RCC 7860 (cell line): ENCODE results near the gene NRK.
"Not testable (repeated sequence)": the region's sequence is repeated elsewhere in the genome, so short reads cannot be mapped to it uniquely, and the experiment has no call there.

Source experiments
- DNase-seq: peaks from one replicate; pipeline ENCODE4 v3.0.0-alpha.2; 2015; ENCODE audit warnings: low spot score
- FAIRE-seq: peaks from 2 replicates; lab custom pipeline; 2012; peaks lifted over from hg19 to GRCh38; lab: Jason Lieb, UNC

Gene NRK

DNA sequence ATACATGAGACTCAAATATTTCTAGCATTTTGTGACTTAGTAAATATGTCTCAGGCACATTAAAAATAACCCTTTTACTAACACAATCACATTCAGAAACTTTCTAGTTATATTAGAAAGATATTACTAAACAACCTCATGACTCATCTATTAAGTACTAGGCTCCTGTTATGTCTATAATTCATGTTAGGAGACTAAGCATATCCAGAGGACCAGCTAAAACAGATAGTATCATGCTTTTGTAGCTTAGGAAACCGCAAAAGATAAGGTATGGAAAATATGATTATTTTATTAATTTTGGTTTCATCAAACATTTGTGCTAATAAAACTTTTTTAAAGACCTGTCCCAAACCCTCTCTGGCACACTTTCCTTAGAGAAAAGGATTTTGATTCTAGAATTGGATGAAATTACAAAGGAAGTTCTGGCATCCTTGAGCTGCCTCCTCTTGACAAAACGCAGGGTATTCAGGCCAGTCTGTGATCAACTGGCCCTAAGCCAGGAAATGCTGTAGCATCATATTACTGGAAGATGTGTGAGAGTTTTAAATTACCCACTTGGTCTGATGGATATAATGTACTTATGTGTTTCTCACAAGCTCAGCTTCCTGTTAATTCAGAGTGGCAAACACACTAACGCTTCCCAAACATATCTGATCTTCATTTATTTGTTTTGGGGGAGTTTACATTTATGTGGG, 60.4 kb downstream of the NRK start:
- FAIRE-seq, result no peak
- DNase-seq, result no peak

DNA sequence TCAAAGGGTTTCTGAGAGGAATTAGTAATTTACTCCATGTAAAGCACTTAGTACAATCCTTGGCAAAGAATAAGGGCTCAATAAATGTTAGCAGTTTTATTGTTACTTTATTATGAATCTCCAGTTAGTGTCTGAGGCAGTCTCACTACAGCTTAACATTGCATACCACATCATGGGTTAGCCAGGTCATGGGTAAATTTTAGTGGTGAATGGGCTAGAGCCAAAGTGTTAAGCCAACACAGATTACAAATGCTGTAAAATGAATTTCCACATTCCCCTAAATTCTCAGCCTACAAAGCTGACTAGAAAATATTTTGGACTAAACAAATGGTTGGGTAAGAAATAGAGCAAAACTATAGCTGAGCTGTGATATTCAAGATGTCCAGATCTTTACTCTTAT, 72.4 kb downstream of the NRK start:
- FAIRE-seq (no peak), DNase-seq (no peak)

DNA sequence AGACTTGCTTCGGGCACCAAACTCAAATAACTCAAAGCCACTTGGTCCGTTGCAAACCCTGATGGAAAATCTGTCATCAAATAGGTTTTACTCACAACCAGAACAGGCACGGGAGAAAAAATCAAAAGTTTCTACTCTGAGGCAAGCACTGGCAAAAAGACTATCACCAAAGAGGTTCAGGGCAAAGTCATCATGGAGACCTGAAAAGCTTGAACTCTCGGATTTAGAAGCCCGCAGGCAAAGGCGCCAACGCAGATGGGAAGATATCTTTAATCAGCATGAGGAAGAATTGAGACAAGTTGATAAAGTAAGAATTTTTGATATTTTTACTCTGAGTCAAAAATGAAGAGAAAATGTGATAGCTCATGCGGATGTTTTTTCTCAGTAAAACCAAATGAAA, 87.2 kb downstream of the NRK start:
- FAIRE-seq, result no peak
- DNase-seq, result no peak

DNA sequence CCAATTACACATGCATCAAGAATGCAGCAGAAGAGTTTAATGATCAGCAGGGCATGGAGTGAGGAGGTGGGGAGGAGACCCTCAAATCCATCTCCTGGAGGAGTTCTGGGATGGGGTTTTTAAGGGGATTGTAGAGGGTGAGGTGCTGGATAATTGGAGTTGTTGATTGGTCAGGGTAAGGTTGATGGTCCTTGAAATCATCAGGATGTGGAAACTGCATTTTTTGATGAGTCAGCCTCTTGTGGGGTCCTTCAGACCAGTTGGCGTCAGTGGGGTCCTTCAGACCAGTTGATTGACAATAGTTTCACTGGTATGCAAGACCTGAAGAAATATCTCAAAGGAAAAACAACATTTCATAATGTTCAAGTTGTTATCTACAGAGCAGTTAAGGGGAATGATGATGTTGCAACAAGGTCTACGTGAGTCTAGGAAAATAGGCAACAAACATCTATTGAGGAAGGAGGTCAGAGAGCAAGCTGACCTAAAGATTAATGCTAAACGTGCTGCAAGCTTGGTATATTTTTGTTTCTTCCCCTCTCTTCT, 88.3 kb downstream of the NRK start:
- no peak for DNase-seq
- no peak for FAIRE-seq

DNA sequence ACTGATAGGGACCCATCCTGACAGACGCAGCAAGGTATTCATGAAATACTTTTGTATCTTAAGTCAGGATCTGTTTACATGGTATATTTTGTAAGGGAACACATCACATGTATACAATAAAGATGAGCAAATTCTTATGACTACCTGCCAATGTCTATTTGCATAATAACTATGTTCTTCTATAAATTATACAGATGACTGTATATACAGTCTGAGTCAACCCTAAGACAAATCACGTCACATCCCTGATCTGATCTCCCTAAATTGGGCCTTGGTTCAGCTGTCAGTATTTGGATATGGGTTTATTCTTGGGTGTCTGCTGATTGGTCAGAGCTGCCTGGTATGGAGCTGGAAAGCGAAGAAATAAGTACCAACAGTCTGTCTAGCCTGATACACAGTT, 122.9 kb downstream of the NRK start:
- no peak for FAIRE-seq
- no peak for DNase-seq

DNA sequence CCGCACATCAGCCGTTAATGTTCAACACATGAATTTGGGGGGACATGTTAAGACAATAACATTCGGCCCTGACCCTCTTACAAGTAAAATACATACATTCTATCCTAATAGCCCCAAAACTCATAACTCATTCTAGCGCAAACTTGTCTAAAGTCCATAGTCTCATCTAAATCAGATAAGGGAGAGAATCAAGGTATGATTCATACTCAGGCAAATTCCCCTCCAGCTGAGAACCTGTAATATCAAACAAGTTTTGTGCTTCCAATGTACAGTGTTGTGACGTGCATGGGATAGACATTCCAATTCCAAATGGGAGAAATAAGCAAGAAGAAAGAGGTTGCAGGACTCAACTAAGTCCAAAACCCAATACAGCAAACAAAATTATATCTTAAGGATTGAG, 147.1 kb downstream of the NRK start:
- FAIRE-seq (no peak), DNase-seq (no peak)

DNA sequence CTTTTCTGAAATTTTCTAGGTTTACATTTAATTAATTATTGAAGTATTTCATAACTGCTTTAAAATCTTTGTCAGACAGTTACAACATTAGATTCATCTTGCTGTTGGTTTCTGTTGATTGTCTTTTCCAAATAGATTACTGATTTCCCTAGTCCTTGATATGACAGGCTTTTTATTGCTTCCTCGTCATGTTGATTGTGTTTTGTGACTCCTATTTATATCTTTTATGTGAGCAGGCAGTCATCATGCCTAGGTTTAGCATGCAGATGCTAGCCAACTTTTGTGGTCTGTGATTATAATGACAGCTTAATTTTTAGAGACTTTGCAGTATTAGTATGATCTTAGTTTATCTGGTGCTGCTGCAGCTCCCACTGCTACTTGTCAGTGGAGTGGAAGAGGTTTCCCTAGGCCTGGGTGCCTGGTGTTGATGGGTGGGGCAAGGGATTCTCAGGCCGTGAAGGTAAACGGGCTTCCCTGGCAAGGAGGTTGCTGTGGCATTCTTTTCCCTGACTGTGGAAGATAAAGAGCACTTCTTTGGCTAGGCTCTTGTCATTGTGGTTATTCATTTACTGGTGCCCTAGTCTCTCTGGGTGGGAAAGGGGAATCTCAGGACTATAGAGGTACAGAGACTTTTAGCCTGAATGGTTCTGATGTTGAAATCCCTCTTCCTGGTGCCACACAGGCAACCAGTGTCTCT, 150.5 kb downstream of the NRK start:
- DNase-seq (no peak), FAIRE-seq (no peak)

DNA sequence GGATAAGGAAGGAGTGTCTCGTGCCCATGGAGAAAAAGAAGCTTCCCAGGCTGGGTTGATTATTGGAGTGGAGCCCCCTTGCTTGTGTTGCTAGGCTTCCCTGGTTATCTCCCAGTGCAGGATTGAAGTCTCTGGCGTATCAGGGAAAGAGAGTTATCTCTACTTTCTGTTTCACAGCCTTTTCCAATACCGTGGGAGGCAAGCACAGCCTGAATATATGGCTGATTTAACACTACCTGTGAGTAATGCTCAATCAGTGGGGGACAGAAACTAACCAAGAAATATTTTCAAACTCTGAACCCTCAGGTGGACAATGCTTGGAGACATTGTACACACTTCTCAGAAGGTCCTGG, 151.0 kb downstream of the NRK start:
- FAIRE-seq (no peak), DNase-seq (no peak)

DNA sequence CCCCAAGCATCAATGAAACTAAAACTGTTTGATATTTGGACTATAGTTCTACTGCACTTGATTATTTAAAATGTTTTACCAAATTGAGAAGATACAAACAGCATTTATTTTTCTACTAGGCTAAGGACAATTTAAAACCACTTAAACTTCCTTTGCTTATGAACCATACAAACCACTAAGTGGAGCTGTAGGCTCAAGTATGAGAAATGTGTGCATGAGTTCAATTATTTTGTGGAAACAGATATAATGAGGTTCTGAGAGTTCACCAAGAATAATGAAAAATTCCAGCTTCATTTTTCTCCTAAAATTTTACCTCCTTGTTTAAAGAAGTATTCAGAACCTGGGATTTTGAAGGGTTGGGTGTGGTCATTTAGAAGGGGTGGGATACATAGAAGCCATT, 153.0 kb downstream of the NRK start:
- DNase-seq (no peak), FAIRE-seq (no peak)

DNA sequence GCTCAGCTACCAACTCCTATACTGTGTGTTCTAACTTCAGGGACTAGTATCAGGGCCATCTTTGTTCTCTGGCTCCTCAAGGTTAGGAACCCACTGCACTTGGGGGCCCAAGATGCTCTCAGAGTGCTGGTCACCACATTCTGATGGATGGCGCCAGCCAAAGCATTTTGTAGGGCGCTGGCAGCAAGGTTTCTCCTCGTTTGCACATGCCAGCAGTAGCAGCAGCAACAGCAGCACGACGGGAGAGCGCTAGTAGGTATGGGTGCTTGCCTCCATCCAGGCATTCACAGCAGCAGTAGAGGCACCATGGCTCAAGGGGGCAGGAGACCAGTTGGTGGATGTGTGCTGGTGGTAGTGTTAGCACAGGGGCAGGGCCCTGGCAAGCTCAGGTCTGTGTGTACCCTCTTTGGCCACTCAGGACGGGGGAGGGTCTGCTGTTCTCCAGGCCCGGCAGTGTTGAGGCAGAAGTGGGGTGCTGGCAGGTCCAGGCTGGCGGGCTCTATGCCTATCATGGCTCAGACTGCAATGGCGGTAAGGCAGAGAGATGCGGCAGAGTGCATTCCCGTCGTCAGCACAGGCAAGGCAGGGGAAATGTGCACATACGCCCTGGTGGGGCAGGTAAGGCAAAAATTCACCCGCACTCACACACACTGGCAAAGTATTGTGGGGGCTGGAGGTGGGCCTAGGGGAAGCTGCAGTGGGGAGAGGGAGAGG, 159.6 kb downstream of the NRK start:
- DNase-seq, result no peak
- no peak for FAIRE-seq

DNA sequence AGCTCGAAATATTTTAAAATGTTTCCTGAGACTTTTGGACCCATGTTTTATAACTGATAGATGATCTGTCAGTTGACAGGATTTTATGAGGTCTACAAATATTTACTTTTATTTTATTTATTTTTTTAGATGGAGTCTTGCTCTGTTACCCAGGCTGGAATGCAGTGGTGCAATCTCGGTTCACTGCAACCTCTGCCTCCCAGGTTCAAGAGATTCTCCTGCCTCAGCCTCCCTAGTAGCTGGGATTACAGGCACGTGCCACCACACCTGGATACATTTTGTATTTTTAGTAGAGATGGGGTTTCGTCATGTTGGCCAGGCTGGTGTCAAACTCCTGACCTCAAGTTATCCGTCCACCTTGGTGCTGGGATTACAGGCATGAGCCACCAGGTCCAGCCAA, 166.1 kb downstream of the NRK start:
- DNase-seq, FAIRE-seq: not testable (repeated sequence)

DNA sequence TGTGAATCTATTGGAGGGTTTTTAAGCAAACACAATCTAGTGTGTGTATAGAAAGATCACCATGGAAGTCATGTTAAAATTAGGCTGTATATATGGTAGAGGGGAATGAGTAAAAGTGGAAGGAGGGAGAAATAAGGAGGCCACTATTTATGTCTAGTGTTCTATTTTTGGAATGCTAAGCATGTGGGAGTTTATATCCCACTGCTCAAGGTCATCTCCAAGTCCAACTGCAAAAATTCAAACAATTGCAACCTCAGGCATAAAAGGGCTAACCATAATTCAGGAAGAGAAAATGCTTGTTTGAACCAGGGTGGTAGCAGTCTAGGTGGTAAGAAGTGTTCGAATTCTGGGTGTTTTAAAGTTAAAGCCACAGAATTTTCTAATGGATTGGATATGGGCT, 177.0 kb downstream of the NRK start:
- FAIRE-seq (no peak), DNase-seq (no peak)

DNA sequence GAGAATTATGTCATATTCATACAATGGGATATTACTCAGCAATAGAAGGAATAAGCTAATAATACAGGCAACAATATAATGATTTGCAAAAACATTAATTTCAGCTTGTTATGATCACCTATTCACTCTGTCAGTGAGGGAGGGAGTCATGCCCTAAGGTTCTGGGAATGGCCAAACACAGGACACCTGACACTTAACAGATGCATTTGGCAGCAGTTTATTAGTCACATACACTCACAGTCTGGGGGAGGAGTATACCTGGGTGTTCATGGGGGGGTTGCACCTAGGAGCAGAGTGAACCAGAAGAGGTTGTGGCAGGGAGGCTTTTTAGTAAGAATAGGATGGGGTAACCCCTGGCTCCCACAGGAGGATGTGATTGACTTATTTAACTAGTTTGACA, 177.9 kb downstream of the NRK start:
- DNase-seq, result no peak
- no peak for FAIRE-seq

DNA sequence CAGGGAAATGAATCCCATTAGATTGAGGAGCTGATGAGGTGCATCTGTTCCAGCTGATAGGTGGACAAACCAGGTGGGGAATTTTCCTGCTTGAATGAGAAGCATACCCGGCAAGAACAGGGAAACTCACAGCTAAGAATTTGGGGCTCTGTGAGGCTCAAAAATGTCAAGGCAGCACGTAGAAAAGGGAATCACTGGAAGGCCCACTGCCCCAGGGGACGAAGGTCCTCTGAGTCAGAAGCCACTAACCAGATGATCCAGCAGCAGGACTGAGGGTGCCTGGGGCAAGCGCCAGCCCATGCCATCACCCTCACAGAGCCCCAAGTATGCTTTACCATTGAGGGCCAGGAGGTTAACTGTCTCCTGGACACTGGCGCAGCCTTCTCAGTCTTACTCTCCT, 178.3 kb downstream of the NRK start:
- DNase-seq, FAIRE-seq: not testable (repeated sequence)

DNA sequence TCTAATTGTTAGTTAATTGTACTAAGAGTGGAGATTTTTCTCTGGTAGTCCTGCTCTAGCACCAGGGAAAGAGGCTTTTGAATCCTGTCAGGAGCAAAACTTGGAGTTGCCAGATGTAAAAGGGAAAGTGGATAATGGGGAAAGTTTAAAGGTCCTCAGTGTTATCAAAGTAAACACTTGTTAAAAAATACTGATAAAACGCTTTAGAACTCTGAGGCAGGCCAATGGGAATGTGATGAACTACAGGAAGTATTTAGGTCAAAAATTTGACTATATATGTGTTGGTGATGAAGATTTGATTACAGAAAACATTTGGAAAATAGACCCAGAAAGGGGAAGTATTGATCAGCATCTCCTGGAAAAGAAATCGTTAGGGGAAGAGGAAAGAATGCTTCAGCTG, 183.3 kb downstream of the NRK start:
- DNase-seq (no peak), FAIRE-seq (no peak)

DNA sequence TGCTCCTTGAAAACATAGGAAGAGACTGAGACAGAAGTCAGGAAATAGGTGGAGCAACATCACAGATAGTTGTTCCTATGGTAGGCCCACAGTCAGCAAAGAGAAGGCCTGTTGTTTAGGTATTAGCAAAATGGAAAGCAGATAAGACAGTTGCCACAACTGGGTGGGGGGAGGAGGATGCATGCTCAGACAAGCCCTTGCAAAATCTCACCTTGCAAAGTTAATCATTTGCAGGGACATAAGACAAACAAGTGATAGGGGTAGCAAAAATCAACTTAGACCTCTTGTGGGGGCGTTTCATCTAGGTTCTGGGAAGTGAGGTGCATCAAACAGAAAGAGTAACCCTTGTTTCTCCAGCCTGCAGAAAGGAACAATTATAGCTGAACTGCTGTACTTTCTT, 185.5 kb downstream of the NRK start:
- FAIRE-seq, result no peak
- no peak for DNase-seq
